Measurements from ENCODE around the gene UBD.

Gene UBD

GRCh38 chr6:29559524-29560287, at the start of gene UBD:
UBD (minus strand) TSS chr6:29559732; CDS start chr6:29559701, 31 bp downstream.
- no peak for DNase-seq (ENCODE audit: low spot score)

GRCh38 chr6:29608131-29608530, 48.6 kb upstream of the UBD start:
- DNase-seq (ENCODE audit: low spot score): no peak

- DNase-seq (ENCODE audit: low spot score): no peak
Observed at GRCh38 chr6:29603930-29604329, 44.4 kb upstream of the UBD start.

- DNase-seq (ENCODE audit: low spot score): no peak
Observed at GRCh38 chr6:29603456-29603855, 43.9 kb upstream of the UBD start.

- no peak for DNase-seq (ENCODE audit: low spot score)
Observed at GRCh38 chr6:29602564-29603361, 43.2 kb upstream of the UBD start.

- no peak for DNase-seq (ENCODE audit: low spot score)
Observed at GRCh38 chr6:29598172-29598747, 38.7 kb upstream of the UBD start.

GRCh38 chr6:29597184-29597583, 37.7 kb upstream of the UBD start:
- no peak for DNase-seq (ENCODE audit: low spot score)

GRCh38 chr6:29596381-29596900, 36.9 kb upstream of the UBD start:
- no peak for DNase-seq (ENCODE audit: low spot score)

- DNase-seq (ENCODE audit: low spot score): no peak
Observed at GRCh38 chr6:29593199-29593855, 33.8 kb upstream of the UBD start.

GRCh38 chr6:29591677-29592076, 32.1 kb upstream of the UBD start:
- DNase-seq (ENCODE audit: low spot score): no peak

- DNase-seq (ENCODE audit: low spot score): no peak
Observed at GRCh38 chr6:29590218-29590808, 30.8 kb upstream of the UBD start.

GRCh38 chr6:29589423-29590048, 30.0 kb upstream of the UBD start:
- peak; percentile 64 for DNase-seq (ENCODE audit: low spot score)

GRCh38 chr6:29584821-29585220, 25.3 kb upstream of the UBD start, which contains the start of gene OR2H2:
OR2H2 (plus strand) TSS chr6:29585121; CDS start chr6:29587945, 2,824 bp downstream.
- DNase-seq (ENCODE audit: low spot score): no peak

GRCh38 chr6:29577544-29577943, 18.0 kb upstream of the UBD start:
- no peak for DNase-seq (ENCODE audit: low spot score)

- DNase-seq (ENCODE audit: low spot score): no peak
Observed at GRCh38 chr6:29576056-29576455, 16.5 kb upstream of the UBD start.

GRCh38 chr6:29567991-29568390, 8.5 kb upstream of the UBD start:
- no peak for DNase-seq (ENCODE audit: low spot score)

GRCh38 chr6:29567541-29567940, 8.0 kb upstream of the UBD start:
- DNase-seq (ENCODE audit: low spot score): no peak

GRCh38 chr6:29566856-29567255, 7.3 kb upstream of the UBD start:
- no peak for DNase-seq (ENCODE audit: low spot score)

GRCh38 chr6:29564875-29565274, 5.3 kb upstream of the UBD start:
- no peak for DNase-seq (ENCODE audit: low spot score)

GRCh38 chr6:29563435-29563965, 4.0 kb upstream of the UBD start:
- DNase-seq (ENCODE audit: low spot score): no peak

GRCh38 chr6:29561606-29562181, 2.2 kb upstream of the UBD start:
- no peak for DNase-seq (ENCODE audit: low spot score)

All from CD4-positive, alpha-beta T cell treated with Interleukin-2 at 100 ng/mL for 4 hours (primary cell).